Limb (tissue), 2 donors: ENCODE data around the gene PXYLP1.
"Not testable (repeated sequence)": the region's sequence is repeated elsewhere in the genome, so short reads cannot be mapped to it uniquely, and the experiment has no call there.

Source experiments
- DNase-seq, 2 donors: peaks; one replicate each; pipeline ENCODE4 v3.0.0-alpha.2; 2016; ENCODE audit errors: extremely low spot score in 2 of 2

The PXYLP1 gene

GRCh38 chr3:141231101-141231951, at the start of gene PXYLP1:
PXYLP1 (plus strand) TSS chr3:141231825; CDS start chr3:141260176, 28,351 bp downstream.
- peak; percentile 86 to 93 for DNase-seq

- DNase-seq = peak in 1 of 2 donors; percentile 27
These were observed 48.0 kb upstream of the PXYLP1 start for GRCh38 chr3:141183606-141184005.

GRCh38 chr3:141184430-141184829, 47.2 kb upstream of the PXYLP1 start:
- DNase-seq = no peak

- DNase-seq = no peak
These were observed 40.4 kb upstream of the PXYLP1 start for GRCh38 chr3:141191097-141191749.

GRCh38 chr3:141192345-141192744, 39.3 kb upstream of the PXYLP1 start:
- DNase-seq = peak; percentile 92 to 99

GRCh38 chr3:141193066-141193830, 38.4 kb upstream of the PXYLP1 start:
- DNase-seq = no peak

GRCh38 chr3:141201122-141201521, 30.5 kb upstream of the PXYLP1 start:
- DNase-seq = no peak

GRCh38 chr3:141202682-141203081, 28.9 kb upstream of the PXYLP1 start:
- DNase-seq = no peak

GRCh38 chr3:141203866-141204265, 27.8 kb upstream of the PXYLP1 start:
- no peak for DNase-seq

GRCh38 chr3:141204343-141204742, 27.3 kb upstream of the PXYLP1 start:
- no peak for DNase-seq

GRCh38 chr3:141211306-141211705, 20.3 kb upstream of the PXYLP1 start:
- not testable (repeated sequence) for DNase-seq

GRCh38 chr3:141212101-141212500, 19.5 kb upstream of the PXYLP1 start:
- DNase-seq = no peak

GRCh38 chr3:141212555-141212954, 19.1 kb upstream of the PXYLP1 start:
- no peak for DNase-seq

GRCh38 chr3:141216975-141217374, 14.7 kb upstream of the PXYLP1 start:
- DNase-seq = no peak

- DNase-seq = no peak
These were observed 14.2 kb upstream of the PXYLP1 start for GRCh38 chr3:141217389-141217788.

- DNase-seq = no peak
These were observed 13.3 kb upstream of the PXYLP1 start for GRCh38 chr3:141218162-141218835.

GRCh38 chr3:141218926-141219325, 12.7 kb upstream of the PXYLP1 start:
- no peak for DNase-seq

- DNase-seq = no peak
These were observed 7.9 kb upstream of the PXYLP1 start for GRCh38 chr3:141223673-141224166.

- DNase-seq = no peak
These were observed 5.7 kb upstream of the PXYLP1 start for GRCh38 chr3:141225939-141226338.

- no peak for DNase-seq
These were observed 4.4 kb upstream of the PXYLP1 start for GRCh38 chr3:141227216-141227615.

GRCh38 chr3:141227752-141228151, 3.9 kb upstream of the PXYLP1 start:
- peak in 1 of 2 donors; percentile 34 for DNase-seq
